ENCODE data around the gene ZFP57. TPM values are rescaled to one million over a fixed set of nuclear protein-coding genes. Genes with fewer than 3 reads are reported as not detected.

The ZFP57 gene
- total RNA-seq, 1 experiment from 2014 or later = not detected

- H3K36me3 ChIP-seq = no peaks in the 10 kb centered on the region
- no peak for DNase-seq (ENCODE audit: low read depth in 1 of 2, low spot score in 2 of 2)
- peaks cover 1% of the 10 kb centered on the region for H3K27me3 ChIP-seq (replicated peaks)
Observed at GRCh38 chr6:29656157-29656556, 24.8 kb downstream of the ZFP57 start.

DNA sequence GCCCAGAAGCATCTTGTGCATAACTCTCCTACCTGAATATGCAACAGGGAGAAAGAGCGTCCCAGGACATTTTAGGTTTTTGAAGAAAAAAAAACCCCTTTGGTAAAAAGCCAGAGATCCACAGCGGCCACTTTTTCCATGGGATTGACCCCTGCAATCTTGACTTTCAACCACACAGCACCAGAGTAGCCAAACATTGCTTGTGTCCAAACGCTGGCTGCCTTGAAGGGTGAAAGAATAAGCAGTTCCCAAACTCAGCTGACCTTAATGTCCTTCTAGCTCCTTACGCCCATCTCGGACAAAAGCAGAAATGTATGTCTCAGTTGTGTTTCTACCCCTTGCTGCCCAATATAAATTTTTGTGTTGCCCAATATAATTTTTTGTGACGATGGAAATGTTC is 25.3 kb downstream of the ZFP57 start:
- H3K27ac ChIP-seq = no peak overlapping the region
- H3K4me3 ChIP-seq = no peak overlapping the region
- no peaks in the 10 kb centered on the region for H3K36me3 ChIP-seq
- no peak for DNase-seq (ENCODE audit: low read depth in 1 of 2, low spot score in 2 of 2)
- no peaks in the 10 kb centered on the region for H3K4me1 ChIP-seq (replicated peaks)
- H3K9me3 ChIP-seq (replicated peaks) = no peaks in the 10 kb centered on the region
- no peaks in the 10 kb centered on the region; the same call in 1 of the 2 replicates for H3K27me3 ChIP-seq (replicated peaks)

More at GRCh38 chr6:29656157-29656556, 24.8 kb downstream of the ZFP57 start:
- Histone ChIP-seq H3K4me3 (no peak overlapping the region), H3K27ac (no peak overlapping the region), H3K4me1 (replicated peaks) (no peaks in the 10 kb centered on the region), H3K9me3 (replicated peaks) (no peaks in the 10 kb centered on the region)

DNA sequence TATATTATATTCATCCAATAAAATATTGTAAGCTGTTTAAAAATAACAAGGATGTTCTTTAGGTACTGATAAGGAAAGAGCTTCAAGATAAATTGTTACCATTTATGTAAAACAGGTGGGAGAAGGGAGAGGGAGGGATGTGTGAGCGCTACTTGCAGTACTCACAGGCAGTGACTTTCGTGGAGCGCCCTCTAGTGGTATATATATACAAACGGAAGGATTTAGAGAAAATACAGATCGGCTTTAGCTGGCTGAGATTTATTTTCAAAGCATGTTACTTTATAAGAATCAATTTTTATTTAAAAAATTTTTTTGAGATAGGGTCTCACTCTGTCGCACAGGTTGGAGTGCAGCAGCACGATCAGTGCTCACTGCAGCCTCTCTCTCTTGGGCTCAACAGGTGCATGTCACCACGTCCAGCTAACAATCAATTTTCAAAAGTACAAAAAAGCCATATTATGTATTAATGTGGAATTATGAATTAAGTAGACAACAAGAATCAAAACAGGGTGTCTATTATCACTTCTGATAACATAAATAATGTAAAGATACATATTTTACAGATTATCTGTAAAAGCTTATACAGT is 27.4 kb downstream of the ZFP57 start:
- peak in 1 of 2 experiments; percentile 19 for DNase-seq (ENCODE audit: low read depth in 1 of 2, low spot score in 2 of 2)
- Histone ChIP-seq H3K27ac (no peak overlapping the region), H3K4me1 (replicated peaks) (peaks cover 4% of the 10 kb centered on the region; the same call in 1 of the 2 replicates), H3K9me3 (replicated peaks) (no peaks in the 10 kb centered on the region), H3K27me3 (replicated peaks) (no peaks in the 10 kb centered on the region; the same call in 1 of the 2 replicates), H3K4me3 (no peak overlapping the region), H3K36me3 (no peaks in the 10 kb centered on the region)

DNA sequence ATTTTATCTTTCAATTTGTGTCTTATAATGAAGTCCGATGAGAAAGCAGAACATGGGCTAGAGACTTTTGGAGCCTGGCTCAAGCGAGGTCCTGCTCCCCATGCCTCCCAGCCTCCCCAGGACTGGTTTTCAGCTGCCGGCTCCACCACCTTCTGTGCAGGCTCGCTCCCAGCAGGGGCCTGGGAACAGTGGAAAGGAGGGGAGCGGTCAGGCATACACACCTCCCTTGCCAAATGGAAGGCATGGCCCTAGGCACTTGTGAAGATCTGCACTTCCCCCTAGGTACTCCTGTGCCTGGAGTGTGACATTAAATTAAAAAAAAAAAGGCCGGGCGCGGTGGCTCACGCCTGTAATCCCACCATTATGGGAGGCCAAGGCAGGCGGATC is 28.8 kb downstream of the ZFP57 start:
- no peak for DNase-seq (ENCODE audit: low read depth in 1 of 2, low spot score in 2 of 2)
- Histone ChIP-seq H3K9me3 (replicated peaks) (no peaks in the 10 kb centered on the region), H3K27me3 (replicated peaks) (no peaks in the 10 kb centered on the region; the same call in 1 of the 2 replicates), H3K27ac (no peak overlapping the region), H3K4me3 (no peak overlapping the region), H3K4me1 (replicated peaks) (peaks cover 4% of the 10 kb centered on the region; the same call in 1 of the 2 replicates), H3K36me3 (no peaks in the 10 kb centered on the region)

- H3K4me1 ChIP-seq (replicated peaks) = peaks cover 4% of the 10 kb centered on the region; the same call in 1 of the 2 replicates
- H3K27ac ChIP-seq = no peak overlapping the region
- no peaks in the 10 kb centered on the region; the same call in 1 of the 2 replicates for H3K27me3 ChIP-seq (replicated peaks)
- no peak overlapping the region for H3K4me3 ChIP-seq
- no peaks in the 10 kb centered on the region for H3K9me3 ChIP-seq (replicated peaks)
- H3K36me3 ChIP-seq = no peaks in the 10 kb centered on the region
- peak in 1 of 2 experiments; percentile 21 for DNase-seq (ENCODE audit: low read depth in 1 of 2, low spot score in 2 of 2)
Observed at GRCh38 chr6:29651413-29652197, 29.3 kb downstream of the ZFP57 start.

DNA sequence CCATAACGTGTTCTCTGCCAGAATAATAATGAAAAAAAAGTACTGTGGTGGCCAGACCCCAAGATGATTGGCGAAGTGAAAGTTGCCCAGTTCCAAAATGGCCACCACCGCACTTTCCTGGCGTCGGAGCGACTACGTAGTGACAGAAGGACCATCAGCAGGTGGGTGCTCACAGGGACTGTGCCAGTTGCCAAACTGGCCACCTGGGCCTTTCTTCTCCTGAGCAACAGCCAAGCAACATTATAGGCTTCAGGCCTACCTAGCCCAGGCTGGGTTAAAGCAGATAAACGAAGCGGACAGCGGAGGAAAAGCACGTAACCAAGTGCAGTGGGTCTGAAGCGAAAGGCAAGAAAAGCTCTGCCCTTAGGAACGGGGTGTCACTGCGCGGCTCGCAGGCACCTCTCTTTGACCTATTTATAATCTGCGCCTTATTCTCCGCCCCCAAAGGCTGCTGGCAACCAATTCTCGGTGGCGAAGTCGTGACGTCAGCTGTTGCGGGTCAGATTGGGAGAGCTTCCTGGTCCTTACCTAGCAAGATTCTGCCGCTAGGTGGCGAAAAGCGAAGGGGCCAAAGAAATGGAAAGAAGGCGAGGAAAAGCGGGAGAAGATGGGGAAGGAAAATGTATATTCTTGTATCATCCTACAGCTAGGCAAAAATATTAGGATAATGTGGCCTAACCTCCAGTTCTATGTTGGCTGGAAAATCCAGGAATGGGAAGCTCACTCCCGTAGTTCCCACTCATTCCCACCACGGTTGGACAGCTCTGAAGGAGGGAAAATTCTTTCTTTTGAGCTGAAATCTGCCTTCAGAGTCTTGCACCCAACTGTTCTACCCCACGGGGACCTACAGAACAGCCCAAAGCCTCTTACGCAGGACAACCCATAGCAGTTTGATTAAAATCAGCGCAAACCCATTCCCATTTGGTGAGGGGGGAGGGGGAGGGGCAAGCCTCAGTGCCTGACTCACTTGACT is 31.0 kb downstream of the ZFP57 start:
- Histone ChIP-seq H3K9me3 (replicated peaks) (no peaks in the 10 kb centered on the region), H3K4me3 (peak overlapping the region; percentile 17), H3K27ac (no peak overlapping the region), H3K4me1 (replicated peaks) (peaks cover 4% of the 10 kb centered on the region; the same call in 1 of the 2 replicates), H3K36me3 (no peaks in the 10 kb centered on the region), H3K27me3 (replicated peaks) (no peaks in the 10 kb centered on the region; the same call in 1 of the 2 replicates)
- peak; percentile 92 to 97 for DNase-seq (ENCODE audit: low read depth in 1 of 2, low spot score in 2 of 2)

GRCh38 chr6:29647927-29648642 is 32.9 kb downstream of the ZFP57 start:
- no peak overlapping the region for H3K27ac ChIP-seq
- H3K4me1 ChIP-seq (replicated peaks) = peaks cover 4% of the 10 kb centered on the region; the same call in 1 of the 2 replicates
- no peaks in the 10 kb centered on the region for H3K36me3 ChIP-seq
- no peaks in the 10 kb centered on the region for H3K27me3 ChIP-seq (replicated peaks)
- DNase-seq (ENCODE audit: low read depth in 1 of 2, low spot score in 2 of 2) = no peak
- H3K9me3 ChIP-seq (replicated peaks) = no peaks in the 10 kb centered on the region
- H3K4me3 ChIP-seq = no peak overlapping the region

DNA sequence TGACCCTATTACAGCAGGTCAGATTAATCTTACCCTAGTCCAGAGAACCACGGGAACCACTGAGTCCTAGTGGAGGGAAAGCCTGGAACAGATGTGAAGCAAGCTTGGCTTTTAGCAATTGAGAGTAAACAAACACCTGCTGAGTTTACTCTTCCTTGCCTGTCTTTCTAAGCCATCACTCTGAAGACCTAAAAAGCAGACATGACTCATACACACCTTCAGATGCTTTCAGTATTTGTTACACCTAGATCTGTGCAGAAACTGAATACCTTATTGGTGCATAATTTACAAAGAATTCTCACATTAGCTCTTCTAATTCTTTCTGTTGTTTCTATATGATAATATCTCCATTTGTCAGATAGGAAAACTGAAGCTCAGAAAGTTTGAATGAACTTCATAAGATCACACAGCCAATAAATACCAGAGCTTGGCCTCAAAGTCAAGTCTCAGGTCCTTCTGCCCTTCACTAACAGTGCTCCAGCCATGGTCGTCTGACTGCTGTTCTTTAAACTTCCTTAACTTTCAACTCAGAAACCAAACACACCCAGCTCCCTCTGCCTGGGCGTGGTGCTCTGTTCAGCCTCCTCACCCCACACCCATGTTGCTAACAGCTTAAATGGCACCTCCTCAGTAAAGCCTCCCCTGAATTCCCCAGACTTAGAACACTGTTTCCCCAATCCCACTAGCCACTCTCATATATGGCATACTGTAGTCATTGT is 39.4 kb downstream of the ZFP57 start:
- no peak for DNase-seq (ENCODE audit: low read depth in 1 of 2, low spot score in 2 of 2)
- Histone ChIP-seq H3K36me3 (no peaks in the 10 kb centered on the region), H3K27ac (no peak overlapping the region), H3K4me3 (no peak overlapping the region), H3K4me1 (replicated peaks) (no peaks in the 10 kb centered on the region), H3K9me3 (replicated peaks) (no peaks in the 10 kb centered on the region), H3K27me3 (replicated peaks) (peaks cover 3% of the 10 kb centered on the region)

DNA sequence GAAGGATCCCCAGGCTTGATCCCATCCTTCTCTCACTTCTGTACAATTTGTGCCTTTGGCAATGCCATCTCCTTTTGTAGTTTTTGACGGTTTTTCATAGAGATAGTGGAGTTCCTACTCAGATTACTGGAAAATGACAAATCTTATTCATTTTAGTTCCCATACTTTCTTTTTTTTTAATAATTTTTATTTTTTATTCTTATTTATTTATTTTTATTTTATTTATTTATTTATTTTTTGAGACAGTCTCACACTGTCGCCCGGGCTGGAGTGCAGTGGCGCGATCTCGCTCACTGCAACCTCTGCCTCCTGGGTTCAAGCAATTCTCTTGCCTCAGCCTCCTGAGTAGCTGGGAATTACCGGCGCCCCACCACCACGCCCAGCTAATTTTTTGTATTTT is 43.7 kb downstream of the ZFP57 start:
- Histone ChIP-seq H3K36me3 (no peaks in the 10 kb centered on the region; the same call in 1 of the 2 replicates), H3K9me3 (replicated peaks) (no peaks in the 10 kb centered on the region), H3K27me3 (replicated peaks) (peaks cover 3% of the 10 kb centered on the region), H3K27ac (no peak overlapping the region), H3K4me3 (no peak overlapping the region), H3K4me1 (replicated peaks) (peaks cover 6% of the 10 kb centered on the region)
- DNase-seq (ENCODE audit: low read depth in 1 of 2, low spot score in 2 of 2) = no peak

DNA sequence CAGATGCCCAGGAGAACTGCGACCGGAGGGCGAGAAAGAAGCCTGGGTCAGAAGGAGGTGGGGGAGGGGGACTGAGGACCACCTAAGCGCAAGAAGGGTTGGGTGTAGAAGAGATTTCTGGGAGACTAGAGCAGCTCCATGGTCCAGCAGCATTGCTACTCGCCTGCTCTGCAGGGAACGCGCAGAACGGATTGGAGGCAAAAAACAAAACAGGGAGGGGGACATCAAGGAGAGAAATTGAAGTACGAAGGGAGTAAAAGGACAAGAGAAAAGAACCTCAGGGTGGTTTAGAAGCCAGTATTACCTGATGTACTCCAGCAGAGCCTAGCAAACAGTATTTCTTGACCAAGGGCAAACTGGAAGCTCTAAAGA is 47.4 kb downstream of the ZFP57 start:
- H3K36me3 ChIP-seq = no peaks in the 10 kb centered on the region; the same call in 1 of the 2 replicates
- H3K4me3 ChIP-seq = peak overlapping the region; percentile 58
- H3K4me1 ChIP-seq (replicated peaks) = peaks cover 18% of the 10 kb centered on the region
- H3K27me3 ChIP-seq (replicated peaks) = no peaks in the 10 kb centered on the region; the same call in 1 of the 2 replicates
- no peaks in the 10 kb centered on the region for H3K9me3 ChIP-seq (replicated peaks)
- no peak for DNase-seq (ENCODE audit: low read depth in 1 of 2, low spot score in 2 of 2)
- H3K27ac ChIP-seq = no peak overlapping the region

GRCh38 chr6:29632789-29633533 is 48.0 kb downstream of the ZFP57 start, which contains the start of gene GABBR1:
GABBR1 (minus strand) TSS chr6:29633183; CDS start chr6:29632385, 798 bp downstream.
- H3K9me3 ChIP-seq (replicated peaks) = no peaks in the 10 kb centered on the region
- peak within 1 kb of the TSS; percentile 58 for H3K4me3 ChIP-seq
- H3K36me3 ChIP-seq = no peaks in the 10 kb centered on the region; the same call in 1 of the 2 replicates
- no peak within 1 kb of the TSS for H3K27ac ChIP-seq
- DNase-seq (ENCODE audit: low read depth in 1 of 2, low spot score in 2 of 2) = peak; percentile 67 to 89
- no peaks in the 10 kb centered on the region; the same call in 1 of the 2 replicates for H3K27me3 ChIP-seq (replicated peaks)
- peaks cover 22% of the 10 kb centered on the region for H3K4me1 ChIP-seq (replicated peaks)
